ENCODE measurements around the gene ZNF469.
"Not testable (repeated sequence)": the region's sequence is repeated elsewhere in the genome, so short reads cannot be mapped to it uniquely, and the experiment has no call there.

Gene ZNF469

GRCh38 chr16:88393571-88393970 lies 10.8 kb downstream of the ZNF469 start:
- DNase-seq (ENCODE audit: low read depth), result no peak

GRCh38 chr16:88394426-88394825 lies 11.7 kb downstream of the ZNF469 start:
- no peak for DNase-seq (ENCODE audit: low read depth)

- no peak for DNase-seq (ENCODE audit: low read depth)
These were observed 13.2 kb downstream of the ZNF469 start for GRCh38 chr16:88395669-88396584.

GRCh38 chr16:88398170-88398873 lies 15.6 kb downstream of the ZNF469 start:
- DNase-seq (ENCODE audit: low read depth), result no peak

- DNase-seq (ENCODE audit: low read depth), result no peak
These were observed 16.1 kb downstream of the ZNF469 start for GRCh38 chr16:88398874-88399178.

- no peak for DNase-seq (ENCODE audit: low read depth)
These were observed 17.4 kb downstream of the ZNF469 start for GRCh38 chr16:88400186-88400585.

GRCh38 chr16:88401604-88402246 lies 19.0 kb downstream of the ZNF469 start:
- DNase-seq (ENCODE audit: low read depth), result no peak

GRCh38 chr16:88402551-88403240 lies 19.9 kb downstream of the ZNF469 start:
- no peak for DNase-seq (ENCODE audit: low read depth)

- no peak for DNase-seq (ENCODE audit: low read depth)
These were observed 21.2 kb downstream of the ZNF469 start for GRCh38 chr16:88403794-88404581.

- DNase-seq (ENCODE audit: low read depth), result no peak
These were observed 22.0 kb downstream of the ZNF469 start for GRCh38 chr16:88404769-88405168.

GRCh38 chr16:88405216-88406060 lies 22.7 kb downstream of the ZNF469 start:
- no peak for DNase-seq (ENCODE audit: low read depth)

- DNase-seq (ENCODE audit: low read depth), result no peak
These were observed 23.6 kb downstream of the ZNF469 start for GRCh38 chr16:88406096-88407041.

GRCh38 chr16:88407042-88407420 lies 24.3 kb downstream of the ZNF469 start:
- no peak for DNase-seq (ENCODE audit: low read depth)

- no peak for DNase-seq (ENCODE audit: low read depth)
These were observed 25.0 kb downstream of the ZNF469 start for GRCh38 chr16:88407807-88408206.

GRCh38 chr16:88408561-88409142 lies 25.9 kb downstream of the ZNF469 start:
- no peak for DNase-seq (ENCODE audit: low read depth)

- DNase-seq (ENCODE audit: low read depth), result no peak
These were observed 26.7 kb downstream of the ZNF469 start for GRCh38 chr16:88409296-88410065.

GRCh38 chr16:88410297-88410968 lies 27.7 kb downstream of the ZNF469 start:
- DNase-seq (ENCODE audit: low read depth), result not testable (repeated sequence)
